ENCODE measurements around the gene RAD23B.

Gene RAD23B

DNA sequence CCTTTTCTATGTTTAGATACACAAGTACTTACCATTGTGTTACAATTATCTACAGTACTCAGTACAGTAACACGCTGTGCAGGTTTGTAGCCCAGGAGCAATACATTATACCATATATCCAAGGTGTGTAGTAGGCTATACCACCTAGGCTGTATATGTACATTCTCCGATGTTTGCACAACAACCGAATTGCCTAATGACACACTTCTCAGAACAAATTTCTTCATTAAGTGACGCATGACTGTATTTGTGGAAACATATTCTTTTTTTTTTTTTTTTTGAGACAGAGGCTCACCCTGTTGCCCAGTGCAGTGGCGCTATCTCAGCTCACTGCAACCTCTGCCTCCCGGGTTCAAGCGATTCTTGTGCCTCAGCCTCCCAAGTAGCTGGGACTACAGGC lies 4.0 kb upstream of the RAD23B start:
- no peak overlapping the region for H3K27ac ChIP-seq
- POLR2A ChIA-PET (ENCODE audit: low non-redundant PET) = no interaction called here
- CTCF ChIA-PET = no interaction called here
- no peak for TF ChIP-seq CTCF (conservative IDR thresholded peaks at IDR 0.05; ENCODE audit: low read depth)
- DNase-seq (ENCODE audit: low spot score) = no peak

GRCh38 chr9:107280543-107280942 lies 2.5 kb upstream of the RAD23B start:
- no peak overlapping the region for H3K27ac ChIP-seq
- ChIA-PET CTCF (interaction anchor here (0.5 to 0.6 kb wide), 2 partner anchors 53 to 56 kb away, joined by 3 to 4 read pairs; no protein-coding TSS in a partner anchor), POLR2A (ENCODE audit: low non-redundant PET) (no interaction called here)
- TF ChIP-seq CTCF (conservative IDR thresholded peaks at IDR 0.05; ENCODE audit: low read depth) = no peak
- DNase-seq (ENCODE audit: low spot score) = peak; percentile 44

- CTCF ChIA-PET = interaction anchor here (0.6 kb wide), 2 partner anchors 56 to 57 kb away, joined by 3 to 4 read pairs; no protein-coding TSS in a partner anchor
Measured at GRCh38 chr9:107281184-107281583, 1.9 kb upstream of the RAD23B start.

GRCh38 chr9:107281922-107282667 lies 984 bp upstream of the RAD23B start:
- POLR2A ChIA-PET (ENCODE audit: low non-redundant PET) = no interaction called here
- H3K27ac ChIP-seq = peak overlapping the region; percentile 93
- CTCF ChIA-PET = interaction anchor here (0.8 kb wide), 1 partner anchor 59 kb away, joined by 4 read pairs; no protein-coding TSS in a partner anchor
- no peak for DNase-seq (ENCODE audit: low spot score)
- TF ChIP-seq CTCF (conservative IDR thresholded peaks at IDR 0.05; ENCODE audit: low read depth) = no peak

More at GRCh38 chr9:107281184-107281583, 1.9 kb upstream of the RAD23B start:
- DNase-seq (ENCODE audit: low spot score) = no peak
- H3K27ac ChIP-seq = no peak overlapping the region
- POLR2A ChIA-PET (ENCODE audit: low non-redundant PET) = no interaction called here
- no peak for TF ChIP-seq CTCF (conservative IDR thresholded peaks at IDR 0.05; ENCODE audit: low read depth)

GRCh38 chr9:107283623-107284616 lies 841 bp downstream of the RAD23B start:
- CTCF ChIA-PET = interaction anchor here (0.6 to 1.4 kb wide), 3 partner anchors 44 to 119 kb away, joined by 4 to 9 read pairs (median 4); no protein-coding TSS in a partner anchor
- DNase-seq (ENCODE audit: low spot score) = peak; percentile 91
- TF ChIP-seq CTCF (conservative IDR thresholded peaks at IDR 0.05; ENCODE audit: low read depth) = no peak
- POLR2A ChIA-PET (ENCODE audit: low non-redundant PET) = interaction anchor here (0.7 to 1.0 kb wide), 3 partner anchors 11 to 1249 kb away, joined by 5 to 7 read pairs (median 5); no protein-coding TSS in a partner anchor
- peak overlapping the region; percentile 93 for H3K27ac ChIP-seq

GRCh38 chr9:107284636-107285035 lies 1.6 kb downstream of the RAD23B start:
- TF ChIP-seq CTCF (conservative IDR thresholded peaks at IDR 0.05; ENCODE audit: low read depth) = no peak
- no peak overlapping the region for H3K27ac ChIP-seq
- DNase-seq (ENCODE audit: low spot score) = no peak
- ChIA-PET CTCF (interaction anchor here (0.6 to 1.4 kb wide), 3 partner anchors 25 to 57 kb away, joined by 4 to 9 read pairs (median 4); no protein-coding TSS in a partner anchor), POLR2A (ENCODE audit: low non-redundant PET) (interaction anchor here (1.0 kb wide), 1 partner anchor 12 kb away, joined by 7 read pairs; no protein-coding TSS in a partner anchor)

Data from RWPE1 (cell line).